ENCODE measurements around the gene WTIP.

WTIP gene

GRCh38 chr19:34534206-34534605 lies 52.6 kb downstream of the WTIP start:
- Histone ChIP-seq H3K4me1 (ENCODE audit: control insufficient read depth, insufficient read depth, low read depth, low read length) (no peaks in the 10 kb centered on the region), H3K23ac (ENCODE audit: low read length in 2 of 2) (no peak overlapping the region), H3K4me3 (ENCODE audit: insufficient read depth in 1 of 2, low read depth in 1 of 2, low read length in 2 of 2) (no peak overlapping the region), H4K91ac (ENCODE audit: low read length) (no peak overlapping the region), H3K27me3 (ENCODE audit: control insufficient read depth in 1 of 2, insufficient read depth in 1 of 2, low read length in 2 of 2) (peaks cover 0 to 4% of the 10 kb centered on the region in 2 experiments), H3K79me1 (replicated peaks; ENCODE audit: low read length, poor library complexity, severe bottlenecking) (no peaks in the 10 kb centered on the region), H3K9ac (ENCODE audit: low read length) (no peak overlapping the region), H3K18ac (ENCODE audit: low read depth in 1 of 2, low read length in 2 of 2) (no peak overlapping the region), H3K14ac (ENCODE audit: low read length in 2 of 2) (no peak overlapping the region), H3K4me2 (ENCODE audit: low read length, poor library complexity, severe bottlenecking) (no peak overlapping the region), H2BK5ac (ENCODE audit: low read depth, low read length, poor library complexity, severe bottlenecking) (no peak overlapping the region), H2AK5ac (ENCODE audit: low read length, severe bottlenecking) (no peak overlapping the region), H2BK120ac (ENCODE audit: low read depth, low read length) (no peak overlapping the region), H3K36me3 (ENCODE audit: control insufficient read depth in 1 of 2, insufficient read depth in 2 of 2, low read depth in 1 of 2, low read length in 2 of 2) (no peaks in the 10 kb centered on the region), H2BK12ac (ENCODE audit: low read length in 2 of 2) (no peak overlapping the region), H2AFZ (ENCODE audit: low read depth, low read length) (no peak overlapping the region), H3K9me3 (ENCODE audit: control insufficient read depth, low read length) (peaks cover 7% of the 10 kb centered on the region), H3K27ac (ENCODE audit: low read length, poor library complexity, severe bottlenecking) (no peak overlapping the region), H3K4ac (ENCODE audit: low read depth in 1 of 2, low read length in 2 of 2) (no peak overlapping the region), H2BK15ac (ENCODE audit: low read depth, poor library complexity, severe bottlenecking) (no peak overlapping the region), H4K8ac (ENCODE audit: low read length) (no peak overlapping the region)
- no peak for DNase-seq

GRCh38 chr19:34539396-34539795 lies 57.8 kb downstream of the WTIP start:
- H3K4me2 ChIP-seq (ENCODE audit: low read length, poor library complexity, severe bottlenecking) = no peak overlapping the region
- H3K4me1 ChIP-seq (ENCODE audit: control insufficient read depth, insufficient read depth, low read depth, low read length) = no peaks in the 10 kb centered on the region
- no peak overlapping the region for H3K4ac ChIP-seq (ENCODE audit: low read depth in 1 of 2, low read length in 2 of 2)
- no peak overlapping the region for H3K14ac ChIP-seq (ENCODE audit: low read length in 2 of 2)
- DNase-seq = no peak
- no peaks in the 10 kb centered on the region for H3K36me3 ChIP-seq (ENCODE audit: control insufficient read depth in 1 of 2, insufficient read depth in 2 of 2, low read depth in 1 of 2, low read length in 2 of 2)
- no peaks in the 10 kb centered on the region for H3K79me1 ChIP-seq (replicated peaks; ENCODE audit: low read length, poor library complexity, severe bottlenecking)
- no peak overlapping the region for H2AFZ ChIP-seq (ENCODE audit: low read depth, low read length)
- no peak overlapping the region for H3K18ac ChIP-seq (ENCODE audit: low read depth in 1 of 2, low read length in 2 of 2)
- no peak overlapping the region for H4K8ac ChIP-seq (ENCODE audit: low read length)
- H2BK15ac ChIP-seq (ENCODE audit: low read depth, poor library complexity, severe bottlenecking) = no peak overlapping the region
- H3K27ac ChIP-seq (ENCODE audit: low read length, poor library complexity, severe bottlenecking) = no peak overlapping the region
- peaks cover 33% of the 10 kb centered on the region for H3K9me3 ChIP-seq (ENCODE audit: control insufficient read depth, low read length)
- no peak overlapping the region for H2BK5ac ChIP-seq (ENCODE audit: low read depth, low read length, poor library complexity, severe bottlenecking)
- H2AK5ac ChIP-seq (ENCODE audit: low read length, severe bottlenecking) = no peak overlapping the region
- no peak overlapping the region for H4K91ac ChIP-seq (ENCODE audit: low read length)
- 69% methylated on average over 2 of the region's 2 CpGs for WGBS
- no peak overlapping the region for H3K9ac ChIP-seq (ENCODE audit: low read length)
- no peak overlapping the region for H2BK120ac ChIP-seq (ENCODE audit: low read depth, low read length)
- no peak overlapping the region for H3K4me3 ChIP-seq (ENCODE audit: insufficient read depth in 1 of 2, low read depth in 1 of 2, low read length in 2 of 2)
- H3K27me3 ChIP-seq (ENCODE audit: control insufficient read depth in 1 of 2, insufficient read depth in 1 of 2, low read length in 2 of 2) = no peaks in the 10 kb centered on the region
- H2BK12ac ChIP-seq (ENCODE audit: low read length in 2 of 2) = no peak overlapping the region
- no peak overlapping the region for H3K23ac ChIP-seq (ENCODE audit: low read length in 2 of 2)

GRCh38 chr19:34540811-34541557 lies 59.4 kb downstream of the WTIP start:
- no peaks in the 10 kb centered on the region for H3K79me1 ChIP-seq (replicated peaks; ENCODE audit: low read length, poor library complexity, severe bottlenecking)
- no peak overlapping the region for H3K23ac ChIP-seq (ENCODE audit: low read length in 2 of 2)
- H3K9ac ChIP-seq (ENCODE audit: low read length) = no peak overlapping the region
- no peak overlapping the region for H3K4me2 ChIP-seq (ENCODE audit: low read length, poor library complexity, severe bottlenecking)
- no peak overlapping the region for H2BK15ac ChIP-seq (ENCODE audit: low read depth, poor library complexity, severe bottlenecking)
- no peak overlapping the region for H2BK120ac ChIP-seq (ENCODE audit: low read depth, low read length)
- no peak overlapping the region for H3K4me3 ChIP-seq (ENCODE audit: insufficient read depth in 1 of 2, low read depth in 1 of 2, low read length in 2 of 2)
- H4K91ac ChIP-seq (ENCODE audit: low read length) = no peak overlapping the region
- H3K27me3 ChIP-seq (ENCODE audit: control insufficient read depth in 1 of 2, insufficient read depth in 1 of 2, low read length in 2 of 2) = no peaks in the 10 kb centered on the region
- H2AFZ ChIP-seq (ENCODE audit: low read depth, low read length) = no peak overlapping the region
- H2BK12ac ChIP-seq (ENCODE audit: low read length in 2 of 2) = no peak overlapping the region
- H3K4ac ChIP-seq (ENCODE audit: low read depth in 1 of 2, low read length in 2 of 2) = no peak overlapping the region
- no peak overlapping the region for H4K8ac ChIP-seq (ENCODE audit: low read length)
- no peak overlapping the region for H3K27ac ChIP-seq (ENCODE audit: low read length, poor library complexity, severe bottlenecking)
- DNase-seq = no peak
- no peak overlapping the region for H3K14ac ChIP-seq (ENCODE audit: low read length in 2 of 2)
- H3K9me3 ChIP-seq (ENCODE audit: control insufficient read depth, low read length) = peaks cover 34% of the 10 kb centered on the region
- no peak overlapping the region for H2BK5ac ChIP-seq (ENCODE audit: low read depth, low read length, poor library complexity, severe bottlenecking)
- H3K4me1 ChIP-seq (ENCODE audit: control insufficient read depth, insufficient read depth, low read depth, low read length) = no peaks in the 10 kb centered on the region
- H3K18ac ChIP-seq (ENCODE audit: low read depth in 1 of 2, low read length in 2 of 2) = no peak overlapping the region
- no peak overlapping the region for H2AK5ac ChIP-seq (ENCODE audit: low read length, severe bottlenecking)
- 78% methylated on average over 3 of the region's 3 CpGs for WGBS
- no peaks in the 10 kb centered on the region for H3K36me3 ChIP-seq (ENCODE audit: control insufficient read depth in 1 of 2, insufficient read depth in 2 of 2, low read depth in 1 of 2, low read length in 2 of 2)

- WGBS = 38% methylated on average over 1 of the region's 2 CpGs
These were observed 68.3 kb downstream of the WTIP start for GRCh38 chr19:34549833-34550232.

More at GRCh38 chr19:34549833-34550232, 68.3 kb downstream of the WTIP start:
- no peak overlapping the region for H3K4me2 ChIP-seq (ENCODE audit: low read length, poor library complexity, severe bottlenecking)
- no peak overlapping the region for H4K91ac ChIP-seq (ENCODE audit: low read length)
- H3K9ac ChIP-seq (ENCODE audit: low read length) = no peak overlapping the region
- H2BK15ac ChIP-seq (ENCODE audit: low read depth, poor library complexity, severe bottlenecking) = no peak overlapping the region
- no peak overlapping the region for H2BK120ac ChIP-seq (ENCODE audit: low read depth, low read length)
- H3K23ac ChIP-seq (ENCODE audit: low read length in 2 of 2) = no peak overlapping the region
- DNase-seq = no peak
- no peaks in the 10 kb centered on the region for H3K4me1 ChIP-seq (ENCODE audit: control insufficient read depth, insufficient read depth, low read depth, low read length)
- peaks cover 38% of the 10 kb centered on the region for H3K9me3 ChIP-seq (ENCODE audit: control insufficient read depth, low read length)
- H3K4ac ChIP-seq (ENCODE audit: low read depth in 1 of 2, low read length in 2 of 2) = no peak overlapping the region
- no peak overlapping the region for H3K27ac ChIP-seq (ENCODE audit: low read length, poor library complexity, severe bottlenecking)
- no peak overlapping the region for H3K14ac ChIP-seq (ENCODE audit: low read length in 2 of 2)
- H3K36me3 ChIP-seq (ENCODE audit: control insufficient read depth in 1 of 2, insufficient read depth in 2 of 2, low read depth in 1 of 2, low read length in 2 of 2) = no peaks in the 10 kb centered on the region
- no peak overlapping the region for H4K8ac ChIP-seq (ENCODE audit: low read length)
- H2AK5ac ChIP-seq (ENCODE audit: low read length, severe bottlenecking) = no peak overlapping the region
- H2BK5ac ChIP-seq (ENCODE audit: low read depth, low read length, poor library complexity, severe bottlenecking) = no peak overlapping the region
- H3K27me3 ChIP-seq (ENCODE audit: control insufficient read depth in 1 of 2, insufficient read depth in 1 of 2, low read length in 2 of 2) = peaks cover 0 to 10% of the 10 kb centered on the region in 2 experiments
- no peaks in the 10 kb centered on the region for H3K79me1 ChIP-seq (replicated peaks; ENCODE audit: low read length, poor library complexity, severe bottlenecking)
- no peak overlapping the region for H2BK12ac ChIP-seq (ENCODE audit: low read length in 2 of 2)
- H3K18ac ChIP-seq (ENCODE audit: low read depth in 1 of 2, low read length in 2 of 2) = no peak overlapping the region
- H3K4me3 ChIP-seq (ENCODE audit: insufficient read depth in 1 of 2, low read depth in 1 of 2, low read length in 2 of 2) = no peak overlapping the region
- H2AFZ ChIP-seq (ENCODE audit: low read depth, low read length) = no peak overlapping the region
